GM12873 (cell line): ENCODE results near the gene PACS1.

Experiments used
- CTCF ChIP-seq: IDR thresholded peaks from 2 replicates; pipeline ENCODE4 v1.5.1; 2012; ENCODE audit warnings: low read depth, mild to moderate bottlenecking, moderate library complexity, low read length, control low read depth; ENCODE audit not compliant: insufficient read depth; ENCODE audit errors: missing control alignments

PACS1 gene

GRCh38 chr11:66052664-66052982 is 17.4 kb upstream of the PACS1 start:
- no peak for TF ChIP-seq CTCF

GRCh38 chr11:66055021-66055420 is 15.1 kb upstream of the PACS1 start:
- TF ChIP-seq CTCF, result no peak

GRCh38 chr11:66056501-66056900 is 13.6 kb upstream of the PACS1 start:
- no peak for TF ChIP-seq CTCF

- TF ChIP-seq CTCF, result no peak
Measured at GRCh38 chr11:66059966-66060680, 9.9 kb upstream of the PACS1 start.

GRCh38 chr11:66061268-66061667 is 8.8 kb upstream of the PACS1 start:
- no peak for TF ChIP-seq CTCF

- no peak for TF ChIP-seq CTCF
Measured at GRCh38 chr11:66062408-66062807, 7.7 kb upstream of the PACS1 start.

- no peak for TF ChIP-seq CTCF
Measured at GRCh38 chr11:66063900-66064299, 6.2 kb upstream of the PACS1 start.
